Fibroblast of the aortic adventitia (primary cell): ENCODE results near the gene OPA1. TPM values are rescaled to one million over a fixed set of nuclear protein-coding genes. Genes with fewer than 3 reads are reported as not detected.

ENCODE experiments used
- DNase-seq: peaks from one replicate; pipeline ENCODE4 v3.0.0-alpha.2; 2010; ENCODE audit warnings: low read depth
- H3K4me3 ChIP-seq: 2 replicates; pipeline ENCODE4 v1.5.1; 2011; ENCODE audit warnings: low read depth, mild to moderate bottlenecking, control low read depth, low read length, moderate library complexity
- CTCF ChIP-seq: IDR thresholded peaks from 2 replicates; pipeline ENCODE4 v1.5.1; 2011; ENCODE audit warnings: mild to moderate bottlenecking, low read length, control low read depth, inconsistent platforms; ENCODE audit not compliant: insufficient read depth
- total RNA-seq: library from RNA; depleted of rRNA; stranded (reverse); fragments of >200 nt; gene quantifications from 2 replicates; pipeline ENCODE4 v1.2.3, GENCODE V29; 2012; ENCODE audit warnings: low replicate concordance

The OPA1 gene
- total RNA-seq, 1 donor, result 53.0 TPM

- no peak overlapping the region for H3K4me3 ChIP-seq
- TF ChIP-seq CTCF, result no peak
- DNase-seq, result no peak
Observed at GRCh38 chr3:193564012-193564411, 29.0 kb upstream of the OPA1 start.

GRCh38 chr3:193569119-193569518 lies 23.9 kb upstream of the OPA1 start:
- no peak for DNase-seq
- no peak for TF ChIP-seq CTCF
- H3K4me3 ChIP-seq, result no peak overlapping the region

- DNase-seq, result peak; percentile 74
- TF ChIP-seq CTCF, result peak; percentile 85
- no peak overlapping the region for H3K4me3 ChIP-seq
Observed at GRCh38 chr3:193572426-193572908, 20.5 kb upstream of the OPA1 start.

- H3K4me3 ChIP-seq, result no peak overlapping the region
- DNase-seq, result no peak
- TF ChIP-seq CTCF, result no peak
Observed at GRCh38 chr3:193573403-193574191, 19.4 kb upstream of the OPA1 start.

- TF ChIP-seq CTCF, result no peak
- DNase-seq, result no peak
- H3K4me3 ChIP-seq, result no peak overlapping the region
Observed at GRCh38 chr3:193574488-193575070, 18.4 kb upstream of the OPA1 start.

GRCh38 chr3:193585530-193585929 lies 7.5 kb upstream of the OPA1 start:
- H3K4me3 ChIP-seq, result no peak overlapping the region
- TF ChIP-seq CTCF, result no peak
- DNase-seq, result no peak
